NCI-H2227 (cell line): ENCODE measurements around the gene NKX1-2.

Experiments
- DNase-seq: peaks from one replicate; lab custom pipeline; 2025; ENCODE audit not compliant: unreplicated experiment; lab: John Stamatoyannopoulos, UW

The NKX1-2 gene

GRCh38 chr10:124476043-124476725, 26.3 kb upstream of the NKX1-2 start:
- no peak for DNase-seq

GRCh38 chr10:124474514-124475070, 24.8 kb upstream of the NKX1-2 start:
- DNase-seq: no peak

- DNase-seq: no peak
These were observed 23.2 kb upstream of the NKX1-2 start for GRCh38 chr10:124473070-124473469.

- no peak for DNase-seq
These were observed 22.2 kb upstream of the NKX1-2 start for GRCh38 chr10:124472071-124472470.

GRCh38 chr10:124470544-124471434, 21.0 kb upstream of the NKX1-2 start:
- DNase-seq: no peak

- DNase-seq: no peak
These were observed 20.2 kb upstream of the NKX1-2 start for GRCh38 chr10:124469956-124470484.

- no peak for DNase-seq
These were observed 18.8 kb upstream of the NKX1-2 start for GRCh38 chr10:124468624-124469023.

- no peak for DNase-seq
These were observed 17.3 kb upstream of the NKX1-2 start for GRCh38 chr10:124467165-124467564.

- DNase-seq: no peak
These were observed 16.1 kb upstream of the NKX1-2 start for GRCh38 chr10:124465777-124466488.

- no peak for DNase-seq
These were observed 15.4 kb upstream of the NKX1-2 start for GRCh38 chr10:124465003-124465776.

- DNase-seq: no peak
These were observed 14.5 kb upstream of the NKX1-2 start for GRCh38 chr10:124464028-124464965.

- no peak for DNase-seq
These were observed 12.5 kb upstream of the NKX1-2 start for GRCh38 chr10:124462348-124462695.

GRCh38 chr10:124461642-124462347, 12.0 kb upstream of the NKX1-2 start, which contains the start of gene LHPP:
Gene LHPP, plus strand, starts transcription at chr10:124461823. Its CDS starts 40 bp downstream, at chr10:124461863.
- peak; percentile 84 for DNase-seq

- DNase-seq: no peak
These were observed 10.3 kb upstream of the NKX1-2 start for GRCh38 chr10:124460144-124460543.

- DNase-seq: no peak
These were observed 9.6 kb upstream of the NKX1-2 start for GRCh38 chr10:124459395-124459794.

GRCh38 chr10:124458889-124459288, 9.1 kb upstream of the NKX1-2 start:
- no peak for DNase-seq

GRCh38 chr10:124458473-124458872, 8.6 kb upstream of the NKX1-2 start:
- no peak for DNase-seq

GRCh38 chr10:124455441-124455840, 5.6 kb upstream of the NKX1-2 start:
- DNase-seq: no peak
